ENCODE data around the gene TXNRD1.
"Not testable (repeated sequence)": the region's sequence is repeated elsewhere in the genome, so short reads cannot be mapped to it uniquely, and the experiment has no call there.

The TXNRD1 gene

DNA sequence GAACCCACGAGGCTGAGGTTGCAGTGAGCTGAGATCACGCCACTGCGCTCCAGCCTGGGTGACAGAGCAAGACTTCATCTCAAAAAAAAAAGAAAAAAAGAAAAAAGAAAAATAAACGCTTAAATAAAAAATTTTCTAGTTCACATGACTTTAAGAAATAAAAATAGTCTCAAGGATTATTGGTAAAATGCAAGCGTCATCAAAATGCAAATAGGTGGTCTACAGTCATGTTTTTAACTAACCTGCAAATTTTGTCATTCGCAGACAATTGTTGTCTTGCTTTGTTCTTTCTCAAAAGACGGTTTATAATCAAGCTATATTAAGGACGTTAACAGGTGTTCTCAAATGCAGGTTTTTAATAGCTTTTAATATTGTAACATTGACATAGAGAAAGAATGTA lies 22.4 kb downstream of the TXNRD1 start:
- no peak for DNase-seq (ENCODE audit: low read depth)

DNA sequence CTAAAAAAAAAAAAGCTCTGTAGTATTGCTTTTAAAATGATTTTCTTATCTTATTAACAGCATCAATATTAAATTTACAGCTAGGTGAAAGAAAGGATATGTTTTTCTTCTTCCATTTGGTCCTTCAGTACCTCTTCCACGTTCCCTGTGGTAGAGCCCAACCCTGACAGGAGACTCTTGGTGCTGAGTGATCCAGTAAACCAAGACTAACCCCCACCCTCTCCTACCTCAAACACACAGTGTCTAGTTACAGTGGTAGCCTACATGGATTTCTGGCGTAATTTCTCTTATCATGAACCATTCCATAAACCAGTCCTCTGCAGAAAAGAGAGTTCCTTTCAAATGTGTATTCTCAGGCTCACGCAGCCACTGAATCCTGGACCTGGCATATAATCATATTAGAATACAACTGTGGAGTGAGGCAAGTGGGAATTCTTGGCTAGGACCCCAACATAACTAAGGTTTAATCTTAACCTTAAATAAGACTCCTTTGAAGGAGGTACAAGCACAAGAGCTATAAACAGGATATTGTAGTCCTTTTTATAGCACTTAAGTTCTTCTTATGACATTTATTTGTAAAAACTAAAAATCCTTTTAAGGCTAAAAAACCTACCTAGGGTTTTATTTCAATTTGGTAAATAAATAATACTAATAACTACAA lies 27.1 kb downstream of the TXNRD1 start:
- DNase-seq (ENCODE audit: low read depth): no peak

DNA sequence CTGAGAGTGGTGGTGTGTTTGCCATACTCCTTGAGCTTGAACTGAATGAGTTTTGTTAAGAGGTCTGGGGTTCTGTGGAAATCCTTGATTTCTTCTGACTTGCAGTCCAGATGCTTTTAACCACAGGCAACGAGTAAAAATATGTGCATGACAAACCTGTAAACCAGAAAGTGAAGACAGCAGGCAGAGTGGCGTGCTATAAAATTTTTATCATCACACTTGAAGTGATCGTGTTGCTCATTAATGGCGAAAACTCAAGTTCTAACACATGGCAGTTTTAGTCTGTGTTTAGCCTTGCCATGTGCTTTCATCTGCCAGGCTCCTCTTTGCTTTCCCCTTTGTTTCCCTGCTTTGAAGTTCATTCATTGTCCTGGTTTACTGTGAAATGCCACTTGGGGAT lies 28.0 kb downstream of the TXNRD1 start:
- no peak for DNase-seq (ENCODE audit: low read depth)

DNA sequence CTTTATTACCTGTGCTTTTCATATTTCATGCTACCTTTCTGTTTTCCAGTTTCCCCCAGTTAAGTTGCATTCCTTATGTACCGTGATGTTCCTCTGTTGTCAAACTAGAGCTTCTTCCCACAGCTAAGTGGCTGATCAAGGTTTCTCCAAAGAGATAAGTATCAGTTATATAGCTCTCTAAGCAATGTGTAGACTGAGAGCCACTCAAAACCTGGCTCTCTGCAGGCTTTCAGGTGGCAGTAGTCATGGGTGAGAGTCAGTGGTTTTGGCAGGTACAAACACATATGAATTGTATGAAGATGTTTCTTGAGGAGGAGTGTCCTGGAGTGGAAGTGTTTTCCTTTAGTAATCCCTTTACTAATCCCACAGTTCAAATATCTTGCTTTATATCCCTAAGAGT lies 28.4 kb downstream of the TXNRD1 start:
- no peak for DNase-seq (ENCODE audit: low read depth)

DNA sequence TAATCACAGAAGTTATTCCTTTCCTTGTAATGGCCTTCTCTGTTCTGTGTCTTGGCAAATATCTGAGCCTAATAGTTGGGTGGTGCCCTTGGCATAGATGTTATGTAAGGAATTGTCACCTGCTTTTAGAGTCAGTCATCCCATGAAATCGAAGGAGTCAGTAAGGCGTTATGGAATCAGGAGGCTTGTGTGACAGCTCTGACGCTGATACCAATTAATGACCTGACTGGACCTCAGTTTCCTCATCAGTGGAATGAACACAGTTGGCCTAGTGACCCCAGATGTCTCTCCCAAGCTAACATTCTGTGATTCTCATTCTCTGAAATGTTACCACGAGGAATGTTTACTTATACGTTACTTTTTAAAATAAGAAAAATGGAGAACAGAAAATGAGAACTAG lies 32.1 kb downstream of the TXNRD1 start:
- no peak for DNase-seq (ENCODE audit: low read depth)

DNA sequence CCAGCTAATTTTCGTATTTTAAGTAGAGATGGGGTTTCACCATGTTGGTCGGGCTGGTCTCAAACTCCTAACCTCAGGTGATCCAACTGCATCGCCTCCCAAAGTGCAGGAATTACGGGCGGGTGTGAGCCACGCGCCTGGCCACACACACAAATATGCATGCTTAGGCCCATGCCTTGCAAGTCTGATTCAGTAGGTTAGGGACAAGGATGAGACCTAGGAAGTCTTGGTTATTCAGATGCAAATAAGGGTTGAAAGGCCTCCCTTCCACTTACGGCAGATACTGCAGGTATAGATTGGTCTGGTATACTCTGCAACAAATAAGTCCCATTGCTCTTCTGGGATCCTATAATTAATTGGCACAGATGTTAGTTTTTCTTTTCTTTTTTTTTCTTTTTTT lies 32.9 kb downstream of the TXNRD1 start:
- DNase-seq (ENCODE audit: low read depth): no peak

DNA sequence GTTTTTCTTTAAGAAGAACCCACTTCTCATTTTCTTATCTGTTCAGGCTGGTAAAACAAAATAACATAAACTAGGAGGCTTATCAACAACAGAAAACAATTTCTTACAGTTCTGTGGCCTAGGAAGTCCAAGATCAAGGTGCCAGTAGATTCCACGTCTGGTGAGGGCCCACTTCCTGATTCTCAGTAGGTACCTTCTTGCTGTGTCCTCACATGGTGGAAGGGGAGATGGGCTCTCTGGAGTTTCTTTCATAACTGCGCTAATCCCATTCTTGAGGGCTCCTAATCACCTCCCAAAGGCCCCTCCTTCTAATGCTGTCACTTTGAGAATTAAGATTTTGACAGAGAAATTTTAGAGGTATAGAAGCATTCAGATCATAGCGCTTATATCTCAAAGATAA lies 33.4 kb downstream of the TXNRD1 start:
- no peak for DNase-seq (ENCODE audit: low read depth)

DNA sequence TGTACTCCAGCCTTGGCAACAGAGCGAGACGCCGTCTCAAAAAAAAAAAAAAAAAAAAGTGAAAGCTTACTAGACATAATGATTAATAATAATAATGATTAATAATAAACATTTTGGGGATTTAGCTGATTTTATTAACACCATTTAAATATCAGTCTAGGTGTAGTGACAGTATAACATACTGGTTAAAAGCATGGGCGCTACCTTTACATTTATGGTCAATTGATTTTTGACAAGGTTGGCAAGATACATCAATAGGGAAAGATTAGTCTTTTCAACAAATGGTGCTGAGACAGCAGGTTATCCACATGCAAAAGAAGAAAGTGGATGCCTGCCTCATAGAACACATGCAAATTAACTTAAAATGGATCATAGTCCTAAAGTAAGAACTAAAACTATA lies 34.3 kb downstream of the TXNRD1 start:
- no peak for DNase-seq (ENCODE audit: low read depth)

DNA sequence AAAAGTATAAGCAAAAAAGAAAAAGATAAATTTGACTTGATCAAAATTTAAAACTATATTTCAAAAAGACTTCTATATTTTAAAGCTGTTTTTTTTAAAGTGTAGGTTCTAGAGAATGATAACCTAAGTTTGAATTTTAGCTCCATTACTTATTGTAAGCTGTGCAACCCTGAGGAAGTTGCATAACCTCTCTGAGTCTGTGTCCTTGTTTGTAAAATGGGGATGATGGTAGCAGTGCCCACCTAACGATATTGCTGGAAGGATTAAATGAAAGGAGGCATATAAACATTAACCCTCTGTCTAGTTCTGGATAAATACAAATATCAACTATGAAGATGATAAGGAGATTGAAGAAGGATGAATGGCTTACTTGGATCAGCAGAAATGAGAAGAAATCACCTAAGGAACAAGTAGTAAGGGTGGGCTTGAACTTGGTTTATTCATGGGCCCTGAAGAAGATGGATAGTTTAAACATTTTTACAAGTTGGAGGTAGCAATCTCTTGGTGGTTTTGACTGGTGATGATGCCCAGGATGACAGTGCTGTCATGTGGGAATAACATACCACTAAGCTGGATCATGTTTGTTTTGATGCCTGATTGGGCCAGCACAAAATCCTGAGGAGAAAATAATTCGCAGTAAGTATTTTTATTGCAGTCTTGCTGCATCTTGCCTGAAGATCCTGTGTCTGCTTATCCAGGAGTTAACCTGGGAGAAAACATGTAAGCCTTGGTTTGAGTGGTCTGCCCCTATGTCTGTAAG lies 35.0 kb downstream of the TXNRD1 start:
- DNase-seq (ENCODE audit: low read depth): no peak

DNA sequence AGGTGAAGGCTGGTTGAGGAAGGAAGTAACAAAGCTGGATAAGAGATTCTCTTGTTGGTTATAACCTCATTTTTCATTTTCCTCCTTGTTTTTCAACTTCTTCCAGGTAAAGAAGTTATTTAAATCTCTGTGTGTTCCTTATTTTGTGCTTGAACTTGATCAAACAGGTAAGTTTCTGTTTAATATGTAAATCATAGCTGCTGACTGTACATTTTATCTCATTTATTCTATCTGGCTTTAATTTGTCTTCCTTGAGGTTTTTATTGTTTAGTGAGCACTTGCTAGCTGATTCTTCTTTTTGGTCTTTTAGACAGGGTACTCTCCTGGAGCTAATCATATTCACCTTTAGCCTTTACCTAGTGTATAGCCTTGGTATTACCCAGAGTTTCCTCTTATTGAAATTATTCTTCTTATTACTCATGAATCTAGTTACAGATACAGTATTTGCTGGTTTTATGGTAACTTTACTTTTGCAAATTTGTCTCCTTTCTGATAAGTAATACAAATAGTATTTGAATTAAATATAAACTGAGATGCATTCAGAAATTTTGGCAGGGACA lies 42.4 kb downstream of the TXNRD1 start:
- DNase-seq (ENCODE audit: low read depth): no peak

DNA sequence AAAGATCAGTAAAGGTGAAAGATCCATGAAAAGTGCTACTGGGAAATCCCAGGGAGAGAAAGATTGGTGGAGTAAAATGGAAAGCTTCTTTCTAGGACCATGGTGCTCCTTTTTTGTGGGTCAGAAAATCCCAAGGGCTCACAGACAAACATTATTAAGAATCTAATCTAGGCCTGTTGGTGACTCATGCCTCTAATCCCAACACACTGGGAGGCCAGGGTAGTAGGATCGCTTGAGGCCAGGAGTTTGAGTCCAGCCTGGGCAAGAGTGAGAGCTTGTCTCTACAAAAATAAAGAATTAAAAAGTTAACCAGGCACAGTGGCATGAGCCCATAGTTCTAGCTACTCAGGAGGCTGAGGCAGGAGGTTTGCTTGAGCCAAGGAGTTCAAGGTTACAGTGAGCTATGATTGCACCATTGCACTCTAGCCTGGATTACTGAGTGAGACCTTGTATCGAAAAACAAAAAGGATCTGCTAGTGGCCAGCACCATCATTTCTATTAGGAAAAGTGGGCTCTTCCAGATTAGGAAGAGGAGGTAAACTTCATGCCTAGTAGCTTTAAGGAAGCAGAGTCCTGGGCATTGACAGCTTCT lies 43.0 kb downstream of the TXNRD1 start:
- no peak for DNase-seq (ENCODE audit: low read depth)

DNA sequence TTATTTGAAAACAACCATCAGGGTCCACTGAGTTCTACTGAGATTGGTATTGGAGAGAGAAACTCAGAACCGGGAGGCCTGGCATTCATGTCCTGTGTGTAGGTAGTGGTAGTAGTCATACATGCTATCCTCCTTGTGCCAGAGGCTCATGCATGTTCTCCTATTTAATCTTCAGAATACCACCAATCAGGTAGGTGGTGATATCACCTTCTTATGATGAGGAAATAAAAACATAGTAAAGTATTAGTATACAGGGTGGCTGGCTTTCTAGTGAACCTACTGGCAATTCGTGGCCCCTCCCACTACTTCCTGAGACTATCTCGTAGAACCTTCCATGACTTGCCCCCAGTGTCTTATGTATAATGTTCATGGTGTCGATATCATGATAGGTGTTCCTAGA lies 47.4 kb downstream of the TXNRD1 start:
- DNase-seq (ENCODE audit: low read depth): no peak

DNA sequence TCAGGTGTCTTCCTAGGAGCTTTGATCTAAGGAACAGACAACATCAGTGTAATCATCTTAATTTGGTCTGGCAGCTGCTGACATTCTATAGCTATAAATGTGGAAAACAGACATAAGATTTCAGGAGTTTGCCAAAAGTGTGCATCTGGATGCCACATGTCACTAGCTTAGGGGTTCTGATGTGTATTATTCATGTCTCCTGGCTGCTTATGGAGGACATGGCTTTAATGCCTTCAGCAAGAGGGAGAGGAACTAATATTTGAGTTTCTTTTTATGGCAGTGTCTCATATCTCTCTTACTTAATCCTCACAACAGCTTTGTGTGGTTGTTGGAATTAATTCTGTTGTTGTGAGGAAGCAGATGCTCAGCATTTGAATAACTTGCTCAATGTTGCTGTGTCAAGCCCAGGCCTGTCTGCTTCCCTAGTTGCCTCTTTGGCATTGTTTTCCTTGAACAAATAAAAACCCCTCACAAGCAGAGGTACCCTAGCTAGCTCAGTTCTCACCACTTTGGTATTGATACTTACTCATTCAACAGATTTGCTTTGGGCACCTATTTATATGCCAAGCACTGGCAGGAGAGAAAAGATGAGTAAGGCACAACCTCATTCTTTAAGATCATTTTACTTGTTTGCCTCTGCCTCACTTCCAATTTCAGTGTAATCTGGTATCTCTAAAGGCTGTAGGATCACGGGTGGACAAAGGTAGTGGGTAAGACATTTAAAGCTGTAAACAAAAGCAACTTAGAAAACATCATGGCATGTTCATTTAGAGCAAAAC lies 48.2 kb downstream of the TXNRD1 start:
- DNase-seq (ENCODE audit: low read depth): no peak

DNA sequence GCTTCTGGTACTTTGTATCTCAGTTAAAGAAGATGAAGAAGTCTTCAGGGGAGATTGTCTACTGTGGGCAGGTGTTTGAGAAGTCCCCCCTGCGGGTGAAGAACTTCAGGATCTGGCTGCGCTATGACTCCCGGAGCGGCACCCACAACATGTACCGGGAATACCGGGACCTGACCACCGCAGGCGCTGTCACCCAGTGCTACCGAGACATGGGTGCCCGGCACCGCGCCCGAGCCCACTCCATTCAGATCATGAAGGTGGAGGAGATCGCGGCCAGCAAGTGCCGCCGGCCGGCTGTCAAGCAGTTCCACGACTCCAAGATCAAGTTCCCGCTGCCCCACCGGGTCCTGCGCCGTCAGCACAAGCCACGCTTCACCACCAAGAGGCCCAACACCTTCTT lies 49.9 kb downstream of the TXNRD1 start:
- DNase-seq (ENCODE audit: low read depth): not testable (repeated sequence)

DNA sequence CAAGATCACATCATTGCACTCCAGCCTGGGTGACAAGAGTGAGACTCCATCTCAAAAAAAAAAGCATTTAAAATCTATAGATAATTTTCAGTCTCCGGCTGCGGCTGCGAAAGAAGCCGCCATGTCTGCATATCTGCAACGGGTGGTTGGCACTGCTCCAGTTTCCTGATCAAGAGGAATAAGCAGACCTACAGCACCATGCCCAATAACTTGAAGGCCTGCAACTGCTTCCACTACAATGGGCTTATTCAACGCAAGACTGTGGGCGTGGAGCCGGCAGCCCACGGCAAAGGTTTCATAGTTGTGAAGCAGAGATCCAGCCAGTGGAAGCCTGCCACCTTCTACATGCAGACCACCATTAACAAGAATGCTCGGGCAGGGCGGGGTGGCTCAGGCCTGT lies 57.4 kb downstream of the TXNRD1 start:
- DNase-seq (ENCODE audit: low read depth): no peak

DNA sequence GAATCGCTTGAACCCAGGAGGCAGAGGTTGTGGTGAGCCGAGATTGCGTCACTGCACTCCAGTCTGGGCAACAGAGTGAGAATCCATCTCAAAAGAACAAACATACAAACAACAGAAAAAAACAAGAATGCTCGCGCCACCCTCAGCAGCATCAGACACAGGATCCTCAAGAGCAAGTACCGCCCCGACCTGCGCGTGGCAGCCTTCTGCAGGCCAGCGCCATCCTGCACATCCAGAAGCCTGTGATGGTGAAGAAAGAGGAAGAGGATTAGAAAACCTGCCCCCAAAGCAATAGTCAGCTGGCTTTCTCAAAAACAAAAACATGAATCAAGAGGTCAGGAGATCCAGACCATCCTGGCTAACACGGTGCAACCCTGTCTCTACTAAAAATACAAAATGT lies 57.9 kb downstream of the TXNRD1 start:
- no peak for DNase-seq (ENCODE audit: low read depth)

DNA sequence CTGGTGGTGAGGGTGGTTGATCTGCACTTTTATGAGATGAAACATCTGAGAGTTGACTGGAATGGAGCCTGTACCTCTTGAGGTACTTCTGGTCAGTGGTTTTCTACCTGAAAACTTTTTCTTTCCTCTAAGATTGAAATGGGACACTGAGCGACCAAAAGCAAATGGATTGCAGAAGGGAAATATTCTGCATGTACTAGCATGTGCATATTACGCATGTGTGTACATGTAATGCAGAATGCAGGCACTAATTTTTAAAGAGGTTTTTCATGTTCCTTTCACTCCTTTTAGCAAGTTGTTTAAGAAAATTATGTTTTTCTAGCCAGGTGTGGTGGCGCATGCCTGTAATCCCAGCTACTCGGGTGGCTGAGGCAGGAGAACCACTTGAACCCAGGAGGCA lies 59.2 kb downstream of the TXNRD1 start:
- no peak for DNase-seq (ENCODE audit: low read depth)

DNA sequence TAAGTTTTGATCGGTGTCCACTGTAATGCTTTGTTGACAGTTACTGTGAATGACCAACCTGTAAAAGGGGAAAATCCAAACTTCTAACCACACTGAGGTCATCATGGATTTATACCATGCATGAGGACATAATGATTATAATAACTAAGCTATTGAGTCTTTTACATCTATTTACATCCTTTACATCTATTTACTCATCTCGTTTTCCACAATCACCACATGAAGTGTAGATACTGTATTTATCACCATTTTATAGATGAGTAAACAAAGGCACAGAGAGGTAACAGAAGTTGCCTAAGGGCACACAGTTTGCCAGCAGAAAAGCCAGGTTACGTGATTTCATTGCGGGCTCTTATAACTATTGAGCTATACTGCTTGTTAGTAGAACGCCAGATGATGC lies 60.1 kb downstream of the TXNRD1 start:
- no peak for DNase-seq (ENCODE audit: low read depth)

DNA sequence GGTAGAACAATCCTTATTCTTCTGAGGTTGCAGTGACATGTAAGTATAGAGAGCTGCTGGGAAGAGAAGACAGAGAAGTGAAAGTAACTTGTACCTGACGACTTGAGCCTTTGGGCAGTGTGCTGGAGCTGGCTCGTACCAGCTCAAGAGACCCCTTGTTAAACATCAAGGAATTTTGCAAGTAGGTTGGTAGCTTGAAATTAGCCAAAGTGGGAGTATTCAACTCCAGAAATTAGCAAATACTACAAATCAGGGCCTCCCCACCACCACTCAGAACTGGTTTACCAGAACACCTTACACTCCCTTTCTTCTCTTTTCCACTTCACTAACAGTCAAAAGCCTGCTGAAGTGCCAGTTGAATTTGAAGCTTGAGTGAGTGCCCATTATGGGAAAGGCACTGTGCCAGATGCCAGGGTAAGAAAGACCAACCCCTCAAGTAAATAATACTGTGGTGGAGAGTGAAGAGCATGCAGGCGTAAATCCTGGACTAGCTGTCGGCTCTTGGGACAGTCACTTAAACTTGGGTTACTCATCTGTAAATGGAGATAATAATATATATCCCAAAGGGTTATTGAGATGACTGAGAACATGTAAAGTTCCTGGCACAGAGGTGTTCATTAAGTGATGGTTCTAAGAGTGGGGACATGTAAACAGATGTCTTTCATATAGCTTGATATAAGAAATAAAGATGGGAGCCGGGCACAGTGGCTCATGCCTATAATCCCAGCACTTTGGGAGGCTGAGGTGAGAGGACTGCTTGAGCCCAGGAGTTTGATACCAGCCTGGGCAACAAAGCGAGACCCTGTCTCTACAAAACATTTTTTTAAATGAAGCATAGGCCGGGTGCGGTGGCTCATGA lies 60.9 kb downstream of the TXNRD1 start:
- no peak for DNase-seq (ENCODE audit: low read depth)

DNA sequence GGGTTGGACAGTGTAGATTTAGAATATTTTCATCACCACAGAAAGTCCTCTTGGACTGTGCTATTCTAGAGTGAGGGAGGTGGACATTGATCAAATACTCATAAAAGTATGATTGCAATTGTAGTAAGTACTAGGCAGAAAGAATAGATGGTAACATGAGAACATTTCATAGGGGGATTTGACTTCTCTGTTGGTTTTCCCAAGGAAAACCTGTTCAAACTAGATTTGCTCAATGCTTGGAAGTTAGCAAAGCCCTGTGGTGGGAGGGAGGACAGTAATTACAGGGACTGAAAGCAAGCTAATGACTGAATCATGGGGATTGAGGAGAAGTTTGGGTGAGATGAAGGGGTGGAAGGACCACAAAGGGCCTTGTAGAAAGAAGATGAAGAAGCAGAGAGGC lies 63.6 kb downstream of the TXNRD1 start:
- DNase-seq (ENCODE audit: low read depth): no peak

DNA sequence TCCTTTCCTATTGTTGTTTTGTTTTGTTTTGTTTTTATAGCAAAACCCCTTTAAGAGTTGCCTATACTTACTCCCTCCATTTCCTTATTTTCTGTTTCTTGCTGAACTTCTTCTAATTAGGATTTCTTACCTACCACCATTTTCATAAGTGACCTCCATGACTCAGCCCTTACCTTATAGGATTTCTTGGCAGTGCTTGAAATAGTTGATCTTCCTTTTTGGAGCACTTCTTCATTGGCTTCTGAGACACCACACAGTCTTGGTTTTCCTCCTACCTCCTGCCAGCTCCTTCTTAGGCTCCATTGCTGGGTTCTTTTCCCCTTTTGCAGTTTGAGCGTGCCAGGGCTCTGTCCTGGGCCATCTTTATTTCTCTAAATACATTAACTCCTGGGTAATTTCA lies 64.5 kb downstream of the TXNRD1 start:
- DNase-seq (ENCODE audit: low read depth): no peak
